Memory B cell (primary cell): ENCODE results near the gene PTCD2.
A peak's percentile ranks its signal among the peaks of the same experiment; 100 is the strongest.

Experiments
- ATAC-seq: fragments of 150-1000 bp; cut with Tn5 transposase; 2 replicates; pipeline ENCODE4 v1.10.0; 2021; ENCODE audit warnings: low read depth, mild to moderate bottlenecking, moderate library complexity
- DNase-seq, 2 donors: peaks; one replicate each; pipeline ENCODE4 v3.0.0; 2022; ENCODE audit warnings: low spot score in 2 of 2
- H3K27ac Mint-ChIP-seq: one replicate; pipeline ENCODE4 v1.8.0; 2022; ENCODE audit warnings: mild to moderate bottlenecking, moderate library complexity, mixed read lengths
- H3K27me3 Mint-ChIP-seq: one replicate; pipeline ENCODE4 v1.8.0; 2022; ENCODE audit warnings: mixed read lengths
- H3K36me3 Mint-ChIP-seq: one replicate; pipeline ENCODE4 v1.8.0; 2022; ENCODE audit warnings: mild to moderate bottlenecking, mixed read lengths
- H3K4me1 Mint-ChIP-seq: one replicate; pipeline ENCODE4 v1.8.0; 2022; ENCODE audit warnings: mixed read lengths
- H3K4me3 Mint-ChIP-seq: one replicate; pipeline ENCODE4 v1.8.0; 2022; ENCODE audit warnings: mild to moderate bottlenecking, moderate library complexity, mixed read lengths
- H3K9me3 Mint-ChIP-seq: one replicate; pipeline ENCODE4 v1.8.0; 2022; ENCODE audit warnings: mixed read lengths

Gene PTCD2

DNA sequence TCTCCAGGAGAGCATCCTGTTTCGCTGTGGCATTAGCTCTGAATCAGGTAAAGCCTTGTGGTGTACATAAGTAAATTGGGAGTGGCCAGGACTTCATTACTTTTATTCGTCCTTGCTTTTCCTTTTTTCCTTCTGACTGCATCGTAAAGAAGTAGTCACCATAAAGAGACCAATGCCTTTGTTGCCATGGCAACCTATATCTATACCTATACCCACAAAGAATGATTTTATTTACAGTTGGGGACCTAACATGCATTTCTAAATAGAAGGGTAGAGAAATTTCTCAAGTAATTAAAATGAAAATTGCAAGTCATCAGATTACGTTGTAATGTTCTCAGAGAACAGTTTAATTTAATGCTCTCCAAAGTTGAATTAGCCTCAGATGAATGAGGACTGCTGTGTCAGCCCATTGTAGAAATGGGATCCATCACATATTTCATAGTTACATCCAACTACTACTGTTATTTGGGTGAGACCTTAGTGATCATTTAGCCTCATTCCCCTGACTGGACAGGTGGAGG lies 18.6 kb downstream of the PTCD2 start:
- Mint-ChIP-seq H3K4me3 (no peak overlapping the region), H3K36me3 (peaks cover 27% of the 10 kb centered on the region), H3K9me3 (no peaks in the 10 kb centered on the region), H3K4me1 (no peaks in the 10 kb centered on the region), H3K27ac (no peak overlapping the region), H3K27me3 (no peaks in the 10 kb centered on the region)
- DNase-seq (no peak), ATAC-seq (no peak)

DNA sequence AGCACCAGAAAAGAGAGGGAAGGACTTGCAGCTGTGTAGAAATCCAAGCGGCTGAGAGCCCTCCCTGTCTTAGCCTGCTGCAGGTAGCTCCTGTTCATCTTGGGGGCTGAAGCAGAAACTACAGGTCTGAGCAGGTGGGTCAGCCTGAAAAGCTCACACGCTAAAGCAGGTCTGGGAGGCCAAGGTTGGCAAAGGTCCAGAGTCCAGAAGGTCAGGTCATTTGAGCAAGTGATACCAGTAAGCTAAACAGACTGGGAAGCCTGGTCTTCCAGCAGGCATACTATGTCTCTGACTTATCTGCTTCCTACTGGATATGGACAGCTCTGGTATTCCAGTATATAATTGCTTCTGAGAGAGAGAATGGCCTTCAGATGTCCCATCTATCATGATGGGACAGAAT lies 26.2 kb downstream of the PTCD2 start:
- Mint-ChIP-seq H3K36me3 (peaks cover 35% of the 10 kb centered on the region), H3K4me3 (no peak overlapping the region), H3K27me3 (no peaks in the 10 kb centered on the region), H3K9me3 (no peaks in the 10 kb centered on the region), H3K4me1 (peaks cover 4% of the 10 kb centered on the region), H3K27ac (no peak overlapping the region)
- no peak for DNase-seq
- no peak for ATAC-seq

DNA sequence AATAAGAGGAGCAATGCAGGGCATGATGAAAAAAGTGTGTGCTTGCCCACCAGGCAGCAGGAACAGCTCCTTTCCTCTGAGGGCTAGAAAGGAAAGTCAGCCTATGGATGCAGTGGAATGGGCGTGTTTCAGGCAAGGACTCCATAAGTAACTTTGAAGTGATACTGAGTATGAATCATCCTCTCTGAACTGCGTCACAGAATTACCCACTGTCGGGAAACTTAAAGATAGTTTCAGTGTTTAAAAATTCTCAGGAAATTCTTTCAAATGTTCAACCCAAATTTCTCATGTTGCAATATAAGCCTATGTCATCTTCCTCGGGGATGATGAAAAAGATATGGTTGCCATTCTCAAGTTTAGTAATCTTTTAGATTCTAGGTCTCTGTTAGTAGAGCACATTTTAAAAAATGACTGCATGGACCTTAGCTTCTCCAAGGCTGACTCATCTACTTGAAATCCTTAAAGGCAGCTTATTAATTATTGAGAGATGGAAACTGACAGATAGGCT lies 27.7 kb downstream of the PTCD2 start:
- Mint-ChIP-seq H3K4me1 (peaks cover 4% of the 10 kb centered on the region), H3K36me3 (peaks cover 32% of the 10 kb centered on the region), H3K27ac (no peak overlapping the region), H3K4me3 (no peak overlapping the region), H3K9me3 (no peaks in the 10 kb centered on the region), H3K27me3 (no peaks in the 10 kb centered on the region)
- no peak for ATAC-seq
- no peak for DNase-seq

DNA sequence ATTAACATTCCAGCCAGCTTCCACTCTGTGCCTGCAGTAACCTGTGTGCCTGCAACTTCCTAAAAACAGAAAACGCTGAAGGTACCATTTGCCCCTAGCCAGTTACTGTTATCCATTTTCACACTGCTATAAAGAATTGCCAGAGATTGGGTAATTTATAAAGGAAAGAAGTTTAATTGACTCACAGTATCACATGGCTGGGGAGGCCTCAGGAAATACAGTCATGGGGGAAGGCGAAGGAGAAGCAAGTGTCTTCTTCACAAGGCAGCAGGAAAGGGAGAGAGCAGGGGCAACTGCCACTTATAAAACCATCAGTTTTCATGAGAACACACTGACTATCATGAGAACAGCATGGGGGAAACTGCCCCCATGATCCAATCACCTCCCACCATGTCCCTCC lies 31.2 kb downstream of the PTCD2 start:
- ATAC-seq, result no peak

DNA sequence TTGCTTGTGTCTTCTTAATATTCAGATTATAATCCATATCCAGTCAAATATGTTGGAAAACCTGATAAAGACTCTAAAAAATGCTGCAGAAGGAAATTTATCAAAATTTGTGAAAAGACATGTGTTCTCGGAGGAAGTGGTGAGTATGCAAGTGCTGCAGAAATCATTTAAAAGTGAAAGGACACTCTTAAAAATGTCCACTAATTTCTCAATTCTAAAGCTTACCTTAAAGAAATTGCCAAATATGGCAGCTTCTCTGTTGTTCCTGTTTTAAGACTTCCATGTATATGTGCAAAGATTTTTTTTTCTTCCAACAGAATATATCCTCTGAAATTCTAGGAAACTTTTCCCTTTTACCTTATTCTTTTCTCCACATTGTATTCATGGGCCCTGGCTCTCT lies 32.4 kb downstream of the PTCD2 start:
- peaks cover 12% of the 10 kb centered on the region for H3K36me3 Mint-ChIP-seq

More for the DNA sequence above, 31.2 kb downstream of the PTCD2 start:
- no peak for DNase-seq
- Mint-ChIP-seq H3K27ac (no peak overlapping the region), H3K27me3 (no peaks in the 10 kb centered on the region), H3K9me3 (no peaks in the 10 kb centered on the region), H3K4me1 (peaks cover 4% of the 10 kb centered on the region), H3K4me3 (no peak overlapping the region), H3K36me3 (peaks cover 14% of the 10 kb centered on the region)

DNA sequence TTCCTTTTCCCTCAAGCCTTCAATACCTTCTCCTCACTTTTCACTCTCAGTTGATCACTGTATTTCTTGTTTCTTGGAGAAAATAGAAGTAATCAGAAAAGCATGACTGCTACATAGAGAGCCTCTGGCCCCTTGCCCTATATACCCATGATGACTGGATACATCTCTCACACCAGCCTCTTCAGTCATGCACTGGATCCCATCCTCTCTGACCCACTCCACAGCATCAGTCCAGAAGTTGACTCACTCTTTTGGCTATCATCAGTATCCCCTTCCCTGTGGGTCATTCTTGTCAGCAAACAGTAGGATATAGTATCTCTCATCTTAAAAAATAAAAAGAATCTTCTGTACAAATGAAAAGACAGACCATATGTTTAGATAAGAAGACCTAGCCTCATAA lies 32.9 kb downstream of the PTCD2 start:
- Mint-ChIP-seq H3K4me3 (no peak overlapping the region), H3K27ac (no peak overlapping the region), H3K4me1 (peaks cover 4% of the 10 kb centered on the region), H3K9me3 (no peaks in the 10 kb centered on the region), H3K36me3 (peaks cover 12% of the 10 kb centered on the region), H3K27me3 (no peaks in the 10 kb centered on the region)
- ATAC-seq (no peak), DNase-seq (no peak)

More for the DNA sequence above, 32.4 kb downstream of the PTCD2 start:
- Mint-ChIP-seq H3K4me3 (no peak overlapping the region), H3K4me1 (peaks cover 4% of the 10 kb centered on the region), H3K9me3 (no peaks in the 10 kb centered on the region), H3K27me3 (no peaks in the 10 kb centered on the region), H3K27ac (no peak overlapping the region)
- no peak for ATAC-seq
- DNase-seq, result no peak

DNA sequence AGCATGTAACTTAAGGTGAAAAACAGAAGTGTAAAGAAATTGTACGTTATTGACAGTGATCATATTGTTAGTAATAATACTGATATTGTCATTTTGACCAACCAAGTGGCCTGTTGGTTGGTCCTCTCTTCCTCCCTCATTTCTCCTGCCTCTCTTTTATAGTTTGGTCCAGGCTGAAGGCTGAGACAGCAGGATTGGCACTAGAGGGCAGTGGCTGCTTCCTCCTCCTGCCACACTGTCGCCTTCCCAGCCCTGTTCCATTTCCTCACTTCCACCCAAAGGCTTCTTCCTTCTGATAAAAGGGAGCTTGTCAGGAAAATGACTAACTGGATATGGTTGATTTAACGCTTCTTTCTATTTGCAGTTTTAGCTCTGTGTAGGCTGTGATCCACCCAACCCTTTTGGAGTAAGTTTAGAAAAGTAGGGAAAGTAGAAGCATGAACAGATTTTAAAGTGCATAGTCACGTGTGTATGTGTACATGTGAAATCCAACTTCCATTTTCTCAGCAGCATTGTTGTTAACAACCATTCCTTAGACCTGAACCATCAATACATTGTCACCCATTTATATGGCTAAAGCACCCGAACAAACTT lies 35.6 kb downstream of the PTCD2 start:
- Mint-ChIP-seq H3K27ac (no peak overlapping the region), H3K4me3 (no peak overlapping the region), H3K9me3 (no peaks in the 10 kb centered on the region), H3K4me1 (no peaks in the 10 kb centered on the region), H3K36me3 (peaks cover 26% of the 10 kb centered on the region), H3K27me3 (no peaks in the 10 kb centered on the region)
- ATAC-seq (no peak), DNase-seq (no peak)

DNA sequence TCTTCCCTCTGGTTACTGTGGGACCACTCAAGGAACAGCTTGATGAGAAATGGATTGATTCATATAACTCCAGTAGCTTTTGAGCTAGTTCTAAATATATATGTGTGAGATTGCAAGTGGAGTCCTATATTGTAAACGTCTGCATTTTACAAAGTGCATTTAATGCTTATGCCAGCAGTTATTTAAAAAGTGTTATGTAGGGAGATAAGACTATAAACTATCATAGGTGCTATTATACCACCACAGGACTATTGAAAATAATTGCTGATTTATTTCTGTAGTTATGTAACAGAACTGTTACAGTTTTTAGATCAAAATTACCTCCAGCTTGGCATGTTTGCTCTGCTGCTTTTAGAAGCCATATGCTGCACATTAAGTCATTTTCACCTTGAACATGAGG lies 36.2 kb downstream of the PTCD2 start:
- no peak overlapping the region for H3K27ac Mint-ChIP-seq
- ATAC-seq (no peak), DNase-seq (no peak)
- no peak overlapping the region for H3K4me3 Mint-ChIP-seq
- H3K9me3 Mint-ChIP-seq, result no peaks in the 10 kb centered on the region
- H3K4me1 Mint-ChIP-seq, result no peaks in the 10 kb centered on the region
- H3K36me3 Mint-ChIP-seq, result peaks cover 31% of the 10 kb centered on the region
- H3K27me3 Mint-ChIP-seq, result no peaks in the 10 kb centered on the region

DNA sequence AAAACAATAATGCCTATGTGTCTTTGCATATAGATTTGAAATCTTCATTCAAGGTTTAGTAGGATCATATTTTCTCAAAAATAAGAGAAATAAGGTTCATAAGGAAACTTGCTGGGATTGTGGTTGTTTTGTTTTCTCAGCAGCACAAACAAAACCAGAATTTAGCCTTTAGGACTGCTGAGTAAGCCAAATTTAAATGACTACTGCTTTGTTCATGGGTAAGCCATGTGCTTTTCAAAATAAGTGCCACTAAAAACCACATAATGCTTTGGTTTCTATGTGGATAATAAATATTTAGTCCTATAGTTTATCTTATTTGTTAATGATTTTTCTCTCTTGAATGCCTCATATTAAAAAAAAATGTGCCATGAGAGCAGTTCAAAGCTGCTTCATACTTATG lies 38.8 kb downstream of the PTCD2 start:
- Mint-ChIP-seq H3K36me3 (peaks cover 36% of the 10 kb centered on the region), H3K27ac (no peak overlapping the region), H3K4me3 (no peak overlapping the region), H3K4me1 (no peaks in the 10 kb centered on the region), H3K27me3 (no peaks in the 10 kb centered on the region), H3K9me3 (peaks cover 2% of the 10 kb centered on the region)
- ATAC-seq (no peak), DNase-seq (no peak)

DNA sequence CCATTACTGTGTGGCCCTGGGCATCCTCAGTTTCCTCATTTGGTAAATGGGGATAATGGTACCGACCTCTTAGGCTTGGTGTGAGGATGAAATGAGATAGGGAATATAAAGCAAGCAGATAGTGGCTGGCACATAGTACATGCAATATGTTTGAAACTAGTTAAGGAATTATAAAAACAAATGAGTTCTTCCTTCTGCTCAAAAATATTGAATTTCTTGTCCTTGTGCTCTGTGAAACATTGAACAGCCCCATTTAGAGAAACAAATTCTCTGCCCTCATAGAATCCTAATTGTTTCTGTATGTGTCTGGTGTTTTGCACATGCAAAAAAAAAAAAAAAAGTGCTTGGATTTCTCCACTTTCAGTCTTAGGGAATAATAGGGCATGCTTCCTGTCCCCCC lies 39.7 kb downstream of the PTCD2 start:
- ATAC-seq (no peak), DNase-seq (no peak)
- H3K4me1 Mint-ChIP-seq, result no peaks in the 10 kb centered on the region
- no peaks in the 10 kb centered on the region for H3K27me3 Mint-ChIP-seq
- no peak overlapping the region for H3K4me3 Mint-ChIP-seq
- H3K9me3 Mint-ChIP-seq, result peaks cover 2% of the 10 kb centered on the region
- H3K27ac Mint-ChIP-seq, result no peak overlapping the region
- H3K36me3 Mint-ChIP-seq, result peaks cover 36% of the 10 kb centered on the region

DNA sequence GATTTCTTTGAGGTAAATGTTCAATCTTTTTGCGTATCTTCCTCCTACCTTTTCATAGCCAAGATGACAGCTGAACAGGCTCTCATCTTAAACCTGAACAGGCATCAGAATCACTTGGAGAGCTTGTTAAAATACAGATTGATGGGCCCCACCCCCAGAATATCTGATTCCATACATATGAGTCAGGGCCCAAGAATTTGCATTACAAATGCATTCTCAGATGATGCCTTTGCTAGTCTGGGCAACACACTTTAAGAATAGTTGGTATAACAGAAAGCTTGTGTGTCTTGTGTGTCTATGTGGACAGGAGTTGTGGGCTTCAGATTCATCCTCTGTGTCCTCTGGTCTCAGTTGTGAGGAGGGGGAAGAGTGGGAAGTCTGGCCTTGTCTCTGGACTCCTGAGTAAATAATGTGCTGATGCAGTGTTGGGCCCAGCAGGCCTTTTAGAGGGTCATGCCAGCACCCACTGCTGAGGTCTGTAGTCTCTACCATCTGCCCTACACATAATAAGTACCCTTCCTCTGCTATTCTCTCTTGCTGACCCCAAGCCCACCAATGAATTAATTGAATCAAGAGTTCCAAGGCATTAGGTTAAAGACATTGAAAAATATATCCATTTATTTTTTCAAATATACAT lies 43.1 kb downstream of the PTCD2 start:
- ATAC-seq, result no peak
- Mint-ChIP-seq H3K36me3 (peaks cover 33% of the 10 kb centered on the region), H3K27ac (no peak overlapping the region)

DNA sequence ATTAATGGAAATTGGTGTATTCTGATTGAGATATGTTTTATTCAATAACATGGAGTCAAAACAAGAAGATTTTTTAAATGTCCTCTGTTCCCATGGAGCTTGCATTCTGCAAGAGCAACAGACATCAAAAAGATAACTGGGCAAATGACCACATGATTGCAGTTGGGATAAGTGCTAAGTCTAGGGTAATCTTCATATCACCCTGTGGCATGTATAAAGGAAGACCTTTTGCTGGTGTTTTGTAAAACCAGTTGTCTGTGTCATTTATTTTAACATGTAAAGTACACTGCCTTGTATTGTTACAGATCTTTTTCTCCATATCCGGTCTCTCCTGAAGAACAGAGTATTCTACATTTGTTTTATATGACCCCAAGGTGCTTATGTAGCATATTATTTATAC lies 44.0 kb downstream of the PTCD2 start:
- no peak overlapping the region for H3K27ac Mint-ChIP-seq
- H3K4me1 Mint-ChIP-seq, result no peaks in the 10 kb centered on the region
- no peaks in the 10 kb centered on the region for H3K27me3 Mint-ChIP-seq
- DNase-seq, result no peak
- H3K4me3 Mint-ChIP-seq, result no peak overlapping the region
- no peak for ATAC-seq
- peaks cover 2% of the 10 kb centered on the region for H3K9me3 Mint-ChIP-seq
- H3K36me3 Mint-ChIP-seq, result peaks cover 28% of the 10 kb centered on the region

More for the DNA sequence above, 43.1 kb downstream of the PTCD2 start:
- Mint-ChIP-seq H3K4me1 (no peaks in the 10 kb centered on the region), H3K9me3 (peaks cover 2% of the 10 kb centered on the region), H3K27me3 (no peaks in the 10 kb centered on the region), H3K4me3 (no peak overlapping the region)
- DNase-seq, result no peak

DNA sequence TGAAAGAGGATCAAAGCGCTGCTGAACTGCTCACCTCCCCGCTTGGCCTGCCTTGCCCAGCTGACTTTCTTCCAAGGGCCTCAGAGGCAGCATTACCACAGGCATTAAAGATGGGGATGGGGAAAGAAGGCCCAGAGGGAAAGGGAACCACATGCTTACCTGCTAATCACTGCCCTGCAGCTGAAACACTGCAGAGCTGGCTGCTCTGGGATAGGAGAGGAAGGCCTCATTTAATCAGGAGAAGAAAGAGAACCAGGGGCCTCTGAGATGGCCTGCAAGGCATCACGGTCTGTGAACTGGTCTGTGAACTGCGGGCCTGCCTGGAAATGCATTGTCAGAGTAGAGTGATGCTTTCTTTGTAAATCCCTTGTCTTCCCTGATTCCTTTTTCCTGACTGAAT lies 44.8 kb downstream of the PTCD2 start:
- no peak for DNase-seq
- H3K27ac Mint-ChIP-seq, result no peak overlapping the region
- no peak for ATAC-seq
- no peak overlapping the region for H3K4me3 Mint-ChIP-seq
- H3K9me3 Mint-ChIP-seq, result peaks cover 2% of the 10 kb centered on the region
- H3K4me1 Mint-ChIP-seq, result peaks cover 2% of the 10 kb centered on the region
- H3K36me3 Mint-ChIP-seq, result peaks cover 21% of the 10 kb centered on the region
- H3K27me3 Mint-ChIP-seq, result no peaks in the 10 kb centered on the region

DNA sequence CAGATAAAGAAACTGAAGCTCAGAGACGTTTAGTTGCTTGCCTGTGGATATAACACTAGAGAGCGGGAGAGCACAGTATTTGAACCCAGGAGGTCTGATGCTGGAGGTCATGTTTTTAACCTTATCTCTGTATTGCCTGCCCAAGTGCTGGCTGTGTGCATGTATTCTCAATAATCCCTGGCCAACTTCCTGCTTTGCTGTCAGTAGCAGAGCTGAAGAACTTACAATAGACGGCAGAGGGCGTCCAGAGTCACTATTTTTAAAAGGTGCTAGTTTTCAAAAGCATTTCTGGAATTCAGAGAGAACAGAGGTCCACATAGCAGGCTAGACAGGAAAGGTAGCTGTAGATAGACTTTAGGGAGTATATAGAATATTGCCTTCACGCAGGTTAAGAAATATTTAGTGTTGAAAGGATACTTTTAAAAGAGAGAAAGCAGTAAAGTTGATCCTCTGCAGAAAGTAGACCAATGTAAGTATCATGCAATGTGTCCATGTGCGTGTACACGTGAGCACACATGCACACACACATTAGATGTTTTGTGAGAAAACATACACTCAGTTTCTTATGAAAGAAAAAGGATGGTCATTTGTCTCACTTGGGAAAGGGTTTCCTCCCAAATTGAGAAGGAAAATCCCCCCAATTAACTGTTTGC lies 46.3 kb downstream of the PTCD2 start:
- peaks cover 15% of the 10 kb centered on the region for H3K36me3 Mint-ChIP-seq
- H3K27me3 Mint-ChIP-seq, result no peaks in the 10 kb centered on the region
- H3K4me1 Mint-ChIP-seq, result peaks cover 2% of the 10 kb centered on the region
- ATAC-seq (peak; percentile 88), DNase-seq (peak; percentile 26 to 37)
- no peak overlapping the region for H3K4me3 Mint-ChIP-seq
- H3K9me3 Mint-ChIP-seq, result peaks cover 2% of the 10 kb centered on the region
- H3K27ac Mint-ChIP-seq, result no peak overlapping the region
